ENCODE results near the gene LZTS2. TPM values are rescaled to one million over a fixed set of nuclear protein-coding genes. Genes with fewer than 3 reads are reported as not detected.
A peak's percentile ranks its signal among the peaks of the same experiment; 100 is the strongest.

Gene LZTS2
- polyA plus RNA-seq, result 17.5 TPM

GRCh38 chr10:100999742-101000126 is at the start of gene LZTS2:
LZTS2 (plus strand) TSS chr10:100999808; CDS start chr10:101002539, 2,731 bp downstream.
- no peaks in the 10 kb centered on the region for H3K36me3 Mint-ChIP-seq
- peak within 1 kb of the TSS; percentile 79 to 96 (median 95) for H3K4me3 Mint-ChIP-seq
- peak within 1 kb of the TSS; percentile 38 to 98 (median 90) for H3K27ac Mint-ChIP-seq
- peaks cover 13 to 16% (median 16%) of the 10 kb centered on the region in 3 donors for H3K4me1 Mint-ChIP-seq
- H3K9me3 Mint-ChIP-seq, result no peaks in the 10 kb centered on the region
- H3K27me3 Mint-ChIP-seq, result no peaks in the 10 kb centered on the region

GRCh38 chr10:100960251-100960650 is 39.4 kb upstream of the LZTS2 start:
- H3K36me3 Mint-ChIP-seq, result peaks cover 12% of the 10 kb centered on the region
- H3K4me1 Mint-ChIP-seq, result peaks cover 0 to 2% (median 0%) of the 10 kb centered on the region in 3 donors
- no peak overlapping the region for H3K27ac Mint-ChIP-seq
- H3K27me3 Mint-ChIP-seq, result no peaks in the 10 kb centered on the region
- H3K4me3 Mint-ChIP-seq, result no peak overlapping the region
- H3K9me3 Mint-ChIP-seq, result peaks cover 0 to 2% (median 0%) of the 10 kb centered on the region in 3 donors

GRCh38 chr10:100962351-100963080 is 37.1 kb upstream of the LZTS2 start:
- H3K4me1 Mint-ChIP-seq, result no peaks in the 10 kb centered on the region
- no peak overlapping the region for H3K4me3 Mint-ChIP-seq
- no peaks in the 10 kb centered on the region for H3K27me3 Mint-ChIP-seq
- H3K27ac Mint-ChIP-seq, result no peak overlapping the region
- H3K9me3 Mint-ChIP-seq, result peaks cover 0 to 2% (median 0%) of the 10 kb centered on the region in 3 donors
- peaks cover 10% of the 10 kb centered on the region for H3K36me3 Mint-ChIP-seq

GRCh38 chr10:100963826-100964225 is 35.8 kb upstream of the LZTS2 start:
- Mint-ChIP-seq H3K4me1 (peaks cover 3 to 6% (median 6%) of the 10 kb centered on the region in 3 donors), H3K27ac (no peak overlapping the region), H3K4me3 (no peak overlapping the region), H3K27me3 (no peaks in the 10 kb centered on the region), H3K36me3 (peaks cover 8% of the 10 kb centered on the region), H3K9me3 (peaks cover 0 to 2% (median 0%) of the 10 kb centered on the region in 3 donors)

GRCh38 chr10:100965820-100966219 is 33.8 kb upstream of the LZTS2 start:
- H3K27ac Mint-ChIP-seq, result no peak overlapping the region
- no peaks in the 10 kb centered on the region for H3K27me3 Mint-ChIP-seq
- H3K4me3 Mint-ChIP-seq, result no peak overlapping the region
- peaks cover 2% of the 10 kb centered on the region for H3K36me3 Mint-ChIP-seq
- no peaks in the 10 kb centered on the region for H3K9me3 Mint-ChIP-seq
- H3K4me1 Mint-ChIP-seq, result peaks cover 6 to 7% (median 6%) of the 10 kb centered on the region in 3 donors

GRCh38 chr10:100966887-100967286 is 32.7 kb upstream of the LZTS2 start:
- Mint-ChIP-seq H3K27ac (no peak overlapping the region), H3K9me3 (no peaks in the 10 kb centered on the region), H3K36me3 (peaks cover 2% of the 10 kb centered on the region), H3K4me1 (peaks cover 6 to 9% (median 6%) of the 10 kb centered on the region in 3 donors), H3K27me3 (no peaks in the 10 kb centered on the region), H3K4me3 (no peak overlapping the region)

- H3K4me3 Mint-ChIP-seq, result no peak overlapping the region
- no peak overlapping the region for H3K27ac Mint-ChIP-seq
- H3K4me1 Mint-ChIP-seq, result peaks cover 6 to 9% (median 6%) of the 10 kb centered on the region in 3 donors
- H3K36me3 Mint-ChIP-seq, result peaks cover 2% of the 10 kb centered on the region
- no peaks in the 10 kb centered on the region for H3K27me3 Mint-ChIP-seq
- H3K9me3 Mint-ChIP-seq, result no peaks in the 10 kb centered on the region
Observed at GRCh38 chr10:100967332-100967731, 32.3 kb upstream of the LZTS2 start.

GRCh38 chr10:100968062-100968736 is 31.4 kb upstream of the LZTS2 start:
- peak overlapping the region in 1 of 3 donors; percentile 66 for H3K27ac Mint-ChIP-seq
- no peaks in the 10 kb centered on the region for H3K27me3 Mint-ChIP-seq
- no peaks in the 10 kb centered on the region for H3K36me3 Mint-ChIP-seq
- H3K4me3 Mint-ChIP-seq, result peak overlapping the region; percentile 56 to 86 (median 76)
- H3K9me3 Mint-ChIP-seq, result no peaks in the 10 kb centered on the region
- H3K4me1 Mint-ChIP-seq, result peaks cover 6 to 9% (median 6%) of the 10 kb centered on the region in 3 donors

GRCh38 chr10:100968863-100969186 is 30.8 kb upstream of the LZTS2 start:
- Mint-ChIP-seq H3K9me3 (no peaks in the 10 kb centered on the region), H3K27ac (peak overlapping the region in 1 of 3 donors; percentile 66), H3K27me3 (no peaks in the 10 kb centered on the region), H3K4me3 (peak overlapping the region; percentile 71 to 86 (median 83)), H3K4me1 (peaks cover 6 to 9% (median 6%) of the 10 kb centered on the region in 3 donors), H3K36me3 (no peaks in the 10 kb centered on the region)

- Mint-ChIP-seq H3K4me1 (peaks cover 6 to 9% (median 6%) of the 10 kb centered on the region in 3 donors), H3K36me3 (no peaks in the 10 kb centered on the region), H3K27me3 (no peaks in the 10 kb centered on the region), H3K27ac (peak within 1 kb of the TSS in 1 of 3 donors; percentile 66), H3K9me3 (no peaks in the 10 kb centered on the region), H3K4me3 (peak within 1 kb of the TSS; percentile 74 to 86 (median 83))
Observed at GRCh38 chr10:100969187-100970075, 30.2 kb upstream of the LZTS2 start, which contains the start of gene SEMA4G. SEMA4G (plus strand) TSS chr10:100969504; CDS start chr10:100972913, 3,409 bp downstream.

- peak overlapping the region; percentile 46 to 86 (median 78) for H3K4me3 Mint-ChIP-seq
Observed at GRCh38 chr10:100970076-100970913, 29.3 kb upstream of the LZTS2 start.

GRCh38 chr10:100970914-100971811 is 28.4 kb upstream of the LZTS2 start:
- no peaks in the 10 kb centered on the region for H3K27me3 Mint-ChIP-seq
- no peaks in the 10 kb centered on the region for H3K36me3 Mint-ChIP-seq
- no peaks in the 10 kb centered on the region for H3K9me3 Mint-ChIP-seq
- H3K4me1 Mint-ChIP-seq, result peaks cover 6 to 9% (median 6%) of the 10 kb centered on the region in 3 donors
- peak overlapping the region in 1 of 3 donors; percentile 65 for H3K27ac Mint-ChIP-seq
- H3K4me3 Mint-ChIP-seq, result peak overlapping the region in 3 of 4 donors; percentile 13 to 80 (median 73)

More at GRCh38 chr10:100970076-100970913, 29.3 kb upstream of the LZTS2 start:
- Mint-ChIP-seq H3K9me3 (no peaks in the 10 kb centered on the region), H3K27ac (no peak overlapping the region), H3K27me3 (no peaks in the 10 kb centered on the region), H3K36me3 (no peaks in the 10 kb centered on the region), H3K4me1 (peaks cover 6 to 9% (median 6%) of the 10 kb centered on the region in 3 donors)

All from IgD-negative memory B cell (primary cell).